ENCODE measurements around the gene TBXAS1. TPM values are rescaled to one million over a fixed set of nuclear protein-coding genes. Genes with fewer than 3 reads are reported as not detected.

Gene TBXAS1
- total and polyA plus RNA-seq, 2 of the 8 experiments (the other 6 are each of a cell fraction or from before 2014, with no cell fraction given): 0.86 to 2.1 TPM

DNA sequence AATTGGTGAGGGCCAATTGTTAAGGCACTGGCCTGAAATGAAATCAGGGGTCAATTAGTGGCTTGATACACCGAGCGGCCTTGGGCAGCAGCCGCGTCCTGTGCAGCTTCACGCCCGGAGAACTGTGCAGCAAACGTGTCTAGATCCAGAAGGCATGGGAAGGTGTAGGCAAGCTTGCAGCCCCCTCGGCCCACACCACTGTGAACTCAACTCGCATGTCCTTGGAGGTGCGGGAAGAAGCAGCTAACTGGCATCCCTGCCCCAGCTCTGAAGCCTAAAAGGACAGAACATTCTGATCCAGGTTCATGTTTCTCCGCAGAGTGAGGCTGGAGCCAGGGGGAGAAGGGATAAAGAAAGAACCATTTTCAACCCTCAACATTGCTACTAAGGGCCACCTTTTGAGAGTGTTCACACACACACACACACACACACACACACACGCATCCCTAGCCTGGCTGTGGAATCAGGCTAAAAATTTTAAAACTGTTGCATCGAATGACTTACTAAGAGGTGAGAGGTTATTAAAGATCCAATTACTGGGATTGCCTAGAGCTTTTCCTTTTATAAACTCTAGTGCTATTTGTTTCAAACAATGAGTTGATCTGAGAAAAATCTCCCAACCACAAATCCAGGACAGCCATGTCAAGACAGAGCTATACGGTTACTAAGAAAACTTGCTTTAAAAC is 129.7 kb downstream of the TBXAS1 start:
- no peak overlapping the region for H2BK12ac ChIP-seq (ENCODE audit: low read depth, low read length)
- no peak overlapping the region for H3K9ac ChIP-seq (replicated peaks in 1 of 4; ENCODE audit: extremely low read depth in 1 of 4, low read depth in 3 of 4, low read length in 3 of 4)
- H2BK15ac ChIP-seq (ENCODE audit: low read length): no peak overlapping the region
- no peaks in the 10 kb centered on the region for H4K20me1 ChIP-seq (replicated peaks in 1 of 2; ENCODE audit: control insufficient read depth in 1 of 2, insufficient read depth in 2 of 2, low read length in 2 of 2)
- H2AFZ ChIP-seq (ENCODE audit: low read length): no peak overlapping the region
- no peak overlapping the region for H3K4ac ChIP-seq (replicated peaks; ENCODE audit: insufficient read length, low read depth, low read length)
- no peak overlapping the region for H2BK5ac ChIP-seq (ENCODE audit: low read depth, low read length)
- H3K4me3 ChIP-seq (ENCODE audit: extremely low read depth in 1 of 4, insufficient read depth in 2 of 4, low read depth in 3 of 4, low read length in 4 of 4): no peak overlapping the region
- H4K91ac ChIP-seq (replicated peaks; ENCODE audit: insufficient read length, low read length): no peak overlapping the region
- no peak overlapping the region for H3K18ac ChIP-seq (ENCODE audit: extremely low read depth, low read length)
- no peaks in the 10 kb centered on the region for H3K27me3 ChIP-seq (replicated peaks in 1 of 4; ENCODE audit: control insufficient read depth in 3 of 4, extremely low read depth in 1 of 4, insufficient read depth in 3 of 4, low read length in 3 of 4)
- peaks cover 1 to 11% (median 3%) of the 10 kb centered on the region in 4 experiments; a peak in 3 of 7 replicates for H3K4me1 ChIP-seq (replicated peaks in 1 of 4; ENCODE audit: control insufficient read depth in 3 of 4, insufficient read depth in 4 of 4, low read length in 3 of 4)
- no peak overlapping the region for H2AK5ac ChIP-seq (ENCODE audit: low read depth, low read length)
- H3K36me3 ChIP-seq (ENCODE audit: control insufficient read depth in 2 of 4, insufficient read depth in 4 of 4, low read length in 3 of 4): no peaks in the 10 kb centered on the region
- H3K14ac ChIP-seq (ENCODE audit: insufficient read length): no peak overlapping the region
- H3K56ac ChIP-seq (replicated peaks; ENCODE audit: insufficient read length, low read depth, low read length): no peak overlapping the region
- CTCF ChIA-PET (ENCODE audit: partially characterized antibody): interaction anchor here (0.7 to 1.3 kb wide), 2 partner anchors 30 to 459 kb away, joined by 3 to 6 read pairs; no protein-coding TSS in a partner anchor
- POLR2A ChIA-PET (ENCODE audit: partially characterized antibody): no interaction called here
- 88% methylated on average over 14 of the region's 14 CpGs; no CpG with 5 or more reads in 1 of the 2 experiments for WGBS, 2 experiments (ENCODE audit: extremely low coverage in 1 of 2, insufficient coverage in 1 of 2, insufficient read length in 1 of 2, insufficient replicate concordance in 2 of 2, low coverage in 1 of 2, low lambda C conversion rate in 2 of 2, missing lambda C conversion rate in 1 of 2)
- H3K23me2 ChIP-seq (ENCODE audit: low read depth, low read length): no peaks in the 10 kb centered on the region
- H3K23ac ChIP-seq (ENCODE audit: insufficient read length): no peak overlapping the region
- H2BK20ac ChIP-seq (ENCODE audit: low read length): no peak overlapping the region
- FAIRE-seq (no peak), DNase-seq (ENCODE audit: low read depth in 1 of 2, low spot score in 2 of 2) (no peak)
- no peak overlapping the region for H2BK120ac ChIP-seq (replicated peaks; ENCODE audit: low read depth, low read length)
- H3K4me2 ChIP-seq (ENCODE audit: insufficient read depth in 1 of 2, low read depth in 2 of 2, low read length in 2 of 2): no peak overlapping the region
- no peak overlapping the region for H4K8ac ChIP-seq (ENCODE audit: extremely low read depth, insufficient read depth, low read length)
- no peak overlapping the region for H4K5ac ChIP-seq (ENCODE audit: insufficient read length, low read depth, low read length)
- no peaks in the 10 kb centered on the region for H3K79me2 ChIP-seq (ENCODE audit: control insufficient read depth in 1 of 2, insufficient read depth in 2 of 2, low read length in 2 of 2)
- H3K9me3 ChIP-seq (ENCODE audit: insufficient read depth in 2 of 2, low read depth in 1 of 2, low read length in 1 of 2): no peaks in the 10 kb centered on the region
- no peaks in the 10 kb centered on the region for H3K79me1 ChIP-seq (ENCODE audit: low read depth, low read length)
- no peak overlapping the region for H3K27ac ChIP-seq (ENCODE audit: low read depth, low read length)
- TF ChIP-seq EGR1 (IDR thresholded peaks at IDR 0.05; ENCODE audit: borderline replicate concordance, low read depth, low read length) (no peak), SP4 (IDR thresholded peaks at IDR 0.05; ENCODE audit: low read length) (no peak), SP1 (IDR thresholded peaks at IDR 0.05; ENCODE audit: low read depth, low read length) (no peak), YY1 (IDR thresholded peaks at IDR 0.05; ENCODE audit: low read depth, low read length) (no peak), POLR2AphosphoS5 (IDR thresholded peaks at IDR 0.05; ENCODE audit: low read depth, low read length) (no peak), KDM5A (IDR thresholded peaks at IDR 0.05; ENCODE audit: low read length) (no peak), POU5F1 (IDR thresholded peaks at IDR 0.05; ENCODE audit: low read depth, low read length) (no peak), ZNF274 (IDR thresholded peaks at IDR 0.05; ENCODE audit: borderline replicate concordance, extremely low read depth, low read length) (no peak), FOSL1 (IDR thresholded peaks at IDR 0.05; ENCODE audit: insufficient read depth, low read depth, low read length) (no peak), TAF1 (IDR thresholded peaks at IDR 0.05; ENCODE audit: low read depth, low read length) (no peak), SAP30 (IDR thresholded peaks at IDR 0.05; ENCODE audit: insufficient read depth, insufficient replicate concordance, low read length) (no peak), KDM1A (IDR thresholded peaks at IDR 0.05; ENCODE audit: borderline replicate concordance, low read length) (no peak), RBBP5 (IDR thresholded peaks at IDR 0.05; ENCODE audit: borderline replicate concordance, low read depth, low read length) (no peak)
- TF ChIP-seq, protein P1, sequence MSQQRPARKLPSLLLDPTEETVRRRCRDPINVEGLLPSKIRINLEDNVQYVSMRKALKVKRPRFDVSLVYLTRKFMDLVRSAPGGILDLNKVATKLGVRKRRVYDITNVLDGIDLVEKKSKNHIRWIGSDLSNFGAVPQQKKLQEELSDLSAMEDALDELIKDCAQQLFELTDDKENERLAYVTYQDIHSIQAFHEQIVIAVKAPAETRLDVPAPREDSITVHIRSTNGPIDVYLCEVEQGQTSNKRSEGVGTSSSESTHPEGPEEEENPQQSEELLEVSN (IDR thresholded peaks at IDR 0.05): no peak

Measured in H1 (cell line).